Transverse colon (tissue), 4 donors: ENCODE data around the gene LRIG1. TPM values are rescaled to one million over a fixed set of nuclear protein-coding genes. Genes with fewer than 3 reads are reported as not detected.

Source experiments
- DNase-seq: peaks from one replicate; pipeline ENCODE4 v3.0.0-alpha.2; 2019
- H3K27ac ChIP-seq, 4 donors: fragments of 200-600 bp; sonication (generic); 2 replicates each; pipeline ENCODE4 v1.5.1; 2016 to 2018; ENCODE audit warnings: inconsistent platforms in 4 of 4
- H3K27me3 ChIP-seq: fragments of 200-600 bp; sonication (generic); 2 replicates; pipeline ENCODE4 v1.5.1; 2017; ENCODE audit warnings: inconsistent platforms
- H3K36me3 ChIP-seq, 4 donors: fragments of 200-600 bp; sonication (generic); 2 replicates each; pipeline ENCODE4 v1.5.1; 2017 to 2019; ENCODE audit warnings: inconsistent platforms in 4 of 4
- H3K4me1 ChIP-seq, 4 donors: fragments of 200-600 bp; sonication (generic); 2 replicates each; pipeline ENCODE4 v1.5.1; 2017 to 2020; ENCODE audit warnings: inconsistent platforms in 4 of 4
- H3K4me3 ChIP-seq, 4 donors: fragments of 200-600 bp; sonication (generic); 1 replicate in 1 of 4; 2 replicates in 3 of 4; pipeline versions ENCODE4 v1.5.1 to v1.6.1; 2017 to 2019; ENCODE audit warnings: inconsistent platforms in 4 of 4
- H3K9me3 ChIP-seq, 2 donors: fragments of 200-600 bp; sonication (generic); 2 replicates each; pipeline ENCODE4 v1.5.1; 2017 to 2019; ENCODE audit warnings: inconsistent platforms in 2 of 2
- EP300 ChIP-seq: sonication (generic); formaldehyde crosslinking; IDR thresholded peaks from one replicate; pipeline ENCODE4 v1.6.1; 2017; ENCODE audit warnings: antibody characterized with exemption, low read depth
- POLR2A ChIP-seq: fragments of 450-650 bp; IDR thresholded peaks from one replicate; pipeline ENCODE4 v1.6.1; 2016; ENCODE audit warnings: antibody characterized with exemption, mild to moderate bottlenecking, moderate library complexity
- POLR2AphosphoS5 ChIP-seq, 3 donors: sonication (generic); formaldehyde crosslinking; IDR thresholded peaks; one replicate each; pipeline ENCODE4 v1.6.1; 2016; ENCODE audit warnings: antibody characterized with exemption in 3 of 3
- WGBS, 2 donors: methylation state at CpG; one replicate each; pipeline ENCODE4 v1.1.5; 2018; ENCODE audit warnings: low coverage in 1 of 2; 5-methylcytosine and 5-hydroxymethylcytosine counted together
- in situ Hi-C, 4 donors: fragments of 200-750 bp; cut with MboI; loops; one replicate each; pipeline versions ENCODE4 v1.15.0 to v1.15.1; 2017; ENCODE audit warnings: low sequenced_read_pairs in 3 of 4, low pct_ligation_motif_present in 1 of 4, low pct_unique_long_range_greater_than_20kb in 1 of 4
- intact Hi-C: fragments of 100-400 bp; cut with DNase I; formaldehyde crosslinking; loops from one replicate; pipeline ENCODE4 v1.15.1; 2023; ENCODE audit warnings: low total_unique reads
- total RNA-seq, 4 donors: library from RNA; depleted of rRNA; stranded (reverse); fragments of >200 nt; gene quantifications; one replicate each; pipeline ENCODE4 v1.1.0, GENCODE V29; 2016
- TF ChIP-seq, protein P1 (sequence below), 5 experiments: fragments of 200-600 bp in 3 of 5; fragments of 450-650 bp in 2 of 5; sonication (generic) in 3 of 5; IDR thresholded peaks; 1 replicate in 2 of 5; 2 replicates in 3 of 5; pipeline ENCODE4 v1.5.1; 2016 to 2017; ENCODE audit warnings: antibody characterized with exemption in 5 of 5, inconsistent platforms in 3 of 5, mild to moderate bottlenecking in 2 of 5, moderate library complexity in 1 of 5

Gene LRIG1
- total RNA-seq, 4 donors from 2014 or later, result 67.2 to 87.6 (median 79.3) TPM

- no peak overlapping the region for H3K4me3 ChIP-seq
- intact Hi-C loops, result no loop called here
- H3K27me3 ChIP-seq, result no peaks in the 10 kb centered on the region
- in situ Hi-C loops, result no loop called here
- TF ChIP-seq POLR2A (no peak), EP300 (no peak), POLR2AphosphoS5 (IDR thresholded peaks at IDR 0.05) (no peak)
- TF ChIP-seq, protein P1, sequence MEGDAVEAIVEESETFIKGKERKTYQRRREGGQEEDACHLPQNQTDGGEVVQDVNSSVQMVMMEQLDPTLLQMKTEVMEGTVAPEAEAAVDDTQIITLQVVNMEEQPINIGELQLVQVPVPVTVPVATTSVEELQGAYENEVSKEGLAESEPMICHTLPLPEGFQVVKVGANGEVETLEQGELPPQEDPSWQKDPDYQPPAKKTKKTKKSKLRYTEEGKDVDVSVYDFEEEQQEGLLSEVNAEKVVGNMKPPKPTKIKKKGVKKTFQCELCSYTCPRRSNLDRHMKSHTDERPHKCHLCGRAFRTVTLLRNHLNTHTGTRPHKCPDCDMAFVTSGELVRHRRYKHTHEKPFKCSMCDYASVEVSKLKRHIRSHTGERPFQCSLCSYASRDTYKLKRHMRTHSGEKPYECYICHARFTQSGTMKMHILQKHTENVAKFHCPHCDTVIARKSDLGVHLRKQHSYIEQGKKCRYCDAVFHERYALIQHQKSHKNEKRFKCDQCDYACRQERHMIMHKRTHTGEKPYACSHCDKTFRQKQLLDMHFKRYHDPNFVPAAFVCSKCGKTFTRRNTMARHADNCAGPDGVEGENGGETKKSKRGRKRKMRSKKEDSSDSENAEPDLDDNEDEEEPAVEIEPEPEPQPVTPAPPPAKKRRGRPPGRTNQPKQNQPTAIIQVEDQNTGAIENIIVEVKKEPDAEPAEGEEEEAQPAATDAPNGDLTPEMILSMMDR (IDR thresholded peaks at IDR 0.05), result no peak
- H3K36me3 ChIP-seq, result peaks cover 0 to 22% (median 8%) of the 10 kb centered on the region in 4 donors
- WGBS, 2 donors, result 80 to 100% methylated on average over 3 to 9 of the region's 9 CpGs
- H3K27ac ChIP-seq, result peak overlapping the region; percentile 51 to 68 (median 64)
- H3K9me3 ChIP-seq, result no peaks in the 10 kb centered on the region
- peaks cover 10 to 18% (median 15%) of the 10 kb centered on the region in 4 donors for H3K4me1 ChIP-seq
- no peak for DNase-seq
Measured at GRCh38 chr3:66398228-66399025, 102.4 kb downstream of the LRIG1 start.

DNA sequence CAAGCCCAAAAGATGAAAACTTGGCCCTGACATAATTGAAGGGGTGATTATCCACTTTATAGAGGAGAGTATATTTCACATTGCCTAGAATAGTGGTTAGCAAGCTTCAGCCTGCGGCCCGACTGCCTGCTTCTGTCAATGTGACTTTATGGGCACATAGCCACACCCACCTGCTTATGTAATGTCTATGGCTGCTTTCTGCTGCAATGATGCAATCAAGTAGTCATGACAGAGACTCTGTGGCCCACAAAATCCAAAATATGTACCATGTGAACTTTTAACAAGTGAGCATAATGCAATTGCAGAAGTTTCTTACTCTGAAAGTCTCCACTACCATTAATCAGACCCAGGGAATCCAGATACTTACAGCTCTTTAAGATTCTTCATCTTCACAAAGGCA lies 103.1 kb downstream of the LRIG1 start:
- in situ Hi-C loops, result no loop called here

DNA sequence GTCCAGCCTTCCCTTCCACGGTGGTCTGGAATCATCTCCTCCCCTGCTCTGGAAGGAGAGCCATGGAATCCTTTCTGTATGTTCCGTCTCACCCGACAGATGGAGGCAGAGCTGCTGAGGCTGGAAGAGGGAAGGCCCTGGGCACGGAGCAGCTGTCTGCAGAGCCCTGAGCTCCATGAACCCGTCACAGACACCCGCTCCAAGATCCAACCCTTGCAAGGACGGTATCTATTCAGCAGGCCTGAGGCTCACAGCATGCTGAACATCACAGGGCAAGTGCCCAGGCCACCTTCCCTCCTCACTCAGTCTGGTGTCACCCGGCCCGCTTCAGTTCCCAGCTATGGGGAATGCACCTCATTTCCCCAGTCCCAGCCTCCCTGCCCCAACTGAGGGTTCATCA lies 103.9 kb downstream of the LRIG1 start:
- Histone ChIP-seq H3K36me3 (peaks cover 0 to 32% (median 8%) of the 10 kb centered on the region in 4 donors), H3K27ac (peak overlapping the region in 3 of 4 donors; percentile 9 to 68 (median 65)), H3K9me3 (no peaks in the 10 kb centered on the region), H3K27me3 (no peaks in the 10 kb centered on the region), H3K4me1 (peaks cover 6 to 17% (median 13%) of the 10 kb centered on the region in 4 donors), H3K4me3 (no peak overlapping the region)
- intact Hi-C loops (no loop called here), in situ Hi-C loops (no loop called here)
- DNase-seq, result no peak
- 88 to 97% methylated on average over 3 to 9 of the region's 9 CpGs for WGBS, 2 donors
- TF ChIP-seq, protein P1 (IDR thresholded peaks at IDR 0.05), result no peak
- TF ChIP-seq POLR2A (no peak), EP300 (no peak), POLR2AphosphoS5 (IDR thresholded peaks at IDR 0.05) (no peak)

More for the DNA sequence above, 103.1 kb downstream of the LRIG1 start:
- WGBS, 2 donors, result 61% methylated on average over 2 of the region's 2 CpGs; no CpG with 5 or more reads in 1 of the 2 donors
- Histone ChIP-seq H3K4me3 (no peak overlapping the region), H3K27me3 (no peaks in the 10 kb centered on the region), H3K27ac (peak overlapping the region; percentile 51 to 68 (median 64)), H3K9me3 (no peaks in the 10 kb centered on the region), H3K36me3 (peaks cover 0 to 25% (median 8%) of the 10 kb centered on the region in 4 donors), H3K4me1 (peaks cover 9 to 20% (median 13%) of the 10 kb centered on the region in 4 donors)
- peak; percentile 52 for DNase-seq
- intact Hi-C loops, result no loop called here
- no peak for TF ChIP-seq EP300
- peak; percentile 20 to 38 (median 37) for TF ChIP-seq POLR2AphosphoS5 (IDR thresholded peaks at IDR 0.05)

DNA sequence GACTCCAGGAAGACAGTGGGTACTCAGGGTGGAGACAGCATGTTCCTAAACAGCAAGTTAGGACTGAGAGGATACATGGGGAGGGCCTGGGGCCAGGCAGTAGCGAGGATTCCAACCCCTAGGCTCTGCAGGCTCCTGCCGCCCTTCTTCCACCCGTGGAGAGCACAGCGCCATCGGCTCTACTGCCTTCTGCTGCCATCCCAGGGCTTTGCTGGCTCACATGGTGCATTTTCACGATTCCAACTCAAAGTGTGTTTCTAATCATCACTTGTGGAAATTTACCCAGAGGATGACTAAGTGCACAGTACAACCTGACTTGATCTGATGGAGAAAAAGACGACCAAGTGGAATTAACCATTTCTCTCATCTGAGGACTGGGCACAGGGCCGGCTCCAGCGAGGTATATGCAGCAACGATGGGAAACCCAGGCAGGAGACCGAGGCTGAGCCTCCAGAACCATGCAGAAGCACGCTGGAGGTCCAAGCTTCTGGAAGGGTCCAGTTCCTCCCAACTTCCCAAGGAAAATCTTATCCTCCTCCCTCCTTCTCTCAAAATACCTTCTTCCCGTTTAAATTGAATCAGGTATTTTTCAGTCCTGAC lies 104.6 kb downstream of the LRIG1 start:
- Histone ChIP-seq H3K4me1 (peaks cover 6 to 17% (median 10%) of the 10 kb centered on the region in 4 donors), H3K4me3 (no peak overlapping the region), H3K36me3 (peaks cover 0 to 32% (median 8%) of the 10 kb centered on the region in 4 donors), H3K9me3 (no peaks in the 10 kb centered on the region), H3K27me3 (no peaks in the 10 kb centered on the region), H3K27ac (peak overlapping the region in 3 of 4 donors; percentile 9 to 68 (median 65))
- WGBS, 2 donors, result 92 to 96% methylated on average over 3 to 13 of the region's 13 CpGs
- DNase-seq, result no peak
- no peak for TF ChIP-seq EP300
- TF ChIP-seq POLR2AphosphoS5 (IDR thresholded peaks at IDR 0.05), result no peak
- TF ChIP-seq, protein P1 (IDR thresholded peaks at IDR 0.05), result no peak
- no peak for TF ChIP-seq POLR2A
- in situ Hi-C loops, result no loop called here
- intact Hi-C loops, result no loop called here
